GM12878 (cell line): Measurements from ENCODE around the gene SEMA3C. TPM values are rescaled to one million over a fixed set of nuclear protein-coding genes. Genes with fewer than 3 reads are reported as not detected.

Source experiments
- ATAC-seq: fragments of 200-7000 bp; cut with Tn5 transposase; 3 replicates; pipeline ENCODE4 v1.9.1; 2020; ENCODE audit warnings: mild to moderate bottlenecking, moderate library complexity
- BruUV-seq: library from RNA; stranded (reverse); fragments of 400-500 nt; replicated peaks from 2 replicates; lab custom pipeline; 2021; lab: Mats Ljungman, UMichigan
- CTCF ChIA-PET: fragments of 300-600 bp; sonication (Branson Sonifier 250); formaldehyde crosslinking; extraction: SDS; loops from one replicate; lab custom pipeline; 2021; ENCODE audit warnings: inconsistent platforms; lab: Yijun Ruan, JAX
- POLR2A ChIA-PET: fragments of 350-600 bp; formaldehyde crosslinking; extraction: SDS; loops from one replicate; lab custom pipeline; 2021; ENCODE audit warnings: inconsistent platforms; lab: Charles Lee
- RAD21 ChIA-PET: fragments of 300-600 bp; sonication (Branson Sonifier 250); formaldehyde crosslinking; loops from one replicate; lab custom pipeline; 2023; ENCODE audit warnings: antibody characterized with exemption; ENCODE audit not compliant: unreplicated experiment; lab: Charles Lee
- SMC1A ChIA-PET: fragments of 300-600 bp; sonication (Branson Sonifier 250); formaldehyde crosslinking; loops from one replicate; lab custom pipeline; 2023; ENCODE audit not compliant: unreplicated experiment, uncharacterized antibody; lab: Charles Lee
- DNase-seq: peaks from one replicate; pipeline ENCODE4 v3.0.0-alpha.2; 2011; ENCODE audit warnings: low read depth, low spot score
- FAIRE-seq: peaks from 3 replicates; lab custom pipeline; 2011; peaks lifted over from hg19 to GRCh38; lab: Jason Lieb, UNC
- H2AFZ ChIP-seq: 2 replicates; pipeline ENCODE4 v1.6.0; 2011; ENCODE audit warnings: low read depth, low read length, control low read depth; ENCODE audit not compliant: control insufficient read depth
- H3K27ac ChIP-seq: 2 replicates; pipeline ENCODE4 v1.5.1; 2011; ENCODE audit warnings: control low read depth; ENCODE audit not compliant: control insufficient read depth, insufficient read depth
- H3K27me3 ChIP-seq, 2 experiments: replicated peaks in 1 of 2; 2 replicates each; pipeline versions ENCODE4 v1.6.0 to v1.6.1; 2011; ENCODE audit warnings: low read length in 1 of 2; ENCODE audit not compliant: control insufficient read depth in 2 of 2, insufficient read depth in 2 of 2
- H3K36me3 ChIP-seq, 2 experiments: 2 replicates each; pipeline ENCODE4 v1.5.1; 2011; ENCODE audit warnings: low read length in 1 of 2; ENCODE audit not compliant: control insufficient read depth in 2 of 2, insufficient read depth in 2 of 2
- H3K4me1 ChIP-seq: 2 replicates; pipeline ENCODE4 v1.6.1; 2011; ENCODE audit warnings: mild to moderate bottlenecking, low read length, moderate library complexity, mixed read lengths; ENCODE audit not compliant: control insufficient read depth, insufficient read depth
- H3K4me2 ChIP-seq: 2 replicates; pipeline ENCODE4 v1.6.0; 2011; ENCODE audit warnings: control low read depth; ENCODE audit not compliant: control insufficient read depth, insufficient read depth
- H3K4me3 ChIP-seq: fragments of 200-600 bp; sonication (generic); 2 replicates; pipeline ENCODE4 v1.5.1; 2016
- H3K79me2 ChIP-seq: 2 replicates; pipeline ENCODE4 v1.6.0; 2011; ENCODE audit warnings: low read length; ENCODE audit not compliant: control insufficient read depth, insufficient read depth
- H3K9ac ChIP-seq: 2 replicates; pipeline ENCODE4 v1.8.0; 2011; ENCODE audit warnings: low read length, control low read depth, mixed read lengths; ENCODE audit not compliant: control insufficient read depth, insufficient read depth
- H3K9me3 ChIP-seq: replicated peaks from 3 replicates; pipeline ENCODE4 v1.5.1; 2011; ENCODE audit warnings: mild to moderate bottlenecking, low read length; ENCODE audit not compliant: control insufficient read depth, insufficient read depth
- H4K20me1 ChIP-seq: 2 replicates; pipeline ENCODE4 v1.6.0; 2011; ENCODE audit not compliant: control insufficient read depth, insufficient read depth
- ASH2L ChIP-seq: fragments of 300-600, 200-600 bp; sonication (generic); IDR thresholded peaks from 2 replicates; pipeline ENCODE4 v1.6.1; 2017; ENCODE audit warnings: low read depth, mild to moderate bottlenecking, borderline replicate concordance
- ATF7 ChIP-seq: fragments of 450-650 bp; IDR thresholded peaks from 2 replicates; pipeline ENCODE4 v1.6.1; 2016; ENCODE audit warnings: low read depth, mild to moderate bottlenecking
- BMI1 ChIP-seq: fragments of 450-650 bp; IDR thresholded peaks from 2 replicates; pipeline ENCODE4 v1.6.1; 2016; ENCODE audit warnings: mild to moderate bottlenecking, moderate library complexity, borderline replicate concordance
- CHD1 ChIP-seq: IDR thresholded peaks from 2 replicates; pipeline ENCODE4 v1.6.1; 2012; ENCODE audit warnings: low read depth, low read length, improper control_type of control experiment
- CREM ChIP-seq: IDR thresholded peaks from 2 replicates; pipeline ENCODE4 v1.6.1; 2014; ENCODE audit warnings: antibody characterized with exemption, low read depth
- GATAD2B ChIP-seq: fragments of 450-650 bp; conservative IDR thresholded peaks from 2 replicates; pipeline ENCODE4 v1.6.1; 2017; ENCODE audit warnings: low read depth, mild to moderate bottlenecking, moderate library complexity
- HCFC1 ChIP-seq: fragments of 150-350 bp; IDR thresholded peaks from 2 replicates; pipeline ENCODE4 v1.6.1; 2014; ENCODE audit warnings: low read length
- KDM1A ChIP-seq: fragments of 200-600 bp; sonication (generic); IDR thresholded peaks from 2 replicates; pipeline ENCODE4 v1.6.1; 2016; ENCODE audit warnings: borderline replicate concordance
- MTA3 ChIP-seq: IDR thresholded peaks from 2 replicates; pipeline ENCODE4 v1.6.1; 2012; ENCODE audit warnings: low read length, inconsistent platforms, borderline replicate concordance
- NR2F1 ChIP-seq: fragments of 450-650 bp; conservative IDR thresholded peaks from 2 replicates; pipeline ENCODE4 v1.6.1; 2017; ENCODE audit warnings: mild to moderate bottlenecking
- POLR2AphosphoS2 ChIP-seq: IDR thresholded peaks from 2 replicates; pipeline ENCODE4 v1.6.1; 2011; ENCODE audit warnings: low read depth, mild to moderate bottlenecking, low read length, improper control_type of control experiment, moderate library complexity
- TARDBP ChIP-seq: IDR thresholded peaks from 2 replicates; pipeline ENCODE4 v1.6.1; 2016; ENCODE audit warnings: borderline replicate concordance
- YY1 ChIP-seq: IDR thresholded peaks from 2 replicates; pipeline ENCODE4 v1.6.1; 2011; ENCODE audit warnings: low read depth, mild to moderate bottlenecking, low read length
- ZBED1 ChIP-seq: IDR thresholded peaks from 2 replicates; pipeline ENCODE4 v1.6.1; 2016; ENCODE audit warnings: borderline replicate concordance
- ZNF24 ChIP-seq: fragments of 450-650 bp; IDR thresholded peaks from 2 replicates; pipeline ENCODE4 v1.6.1; 2017; ENCODE audit warnings: antibody characterized with exemption, mild to moderate bottlenecking
- ZNF274 ChIP-seq: IDR thresholded peaks from one replicate; pipeline ENCODE4 v1.8.0; 2011; ENCODE audit not compliant: insufficient read length, insufficient read depth
- ZZZ3 ChIP-seq: IDR thresholded peaks from 2 replicates; pipeline ENCODE4 v1.6.1; 2011; ENCODE audit warnings: low read depth; ENCODE audit not compliant: control insufficient read depth, insufficient read length
- WGBS: methylation state at CpG from one replicate; pipeline ENCODE4 v1.1.6; 2016; ENCODE audit warnings: low lambda C conversion rate; ENCODE audit not compliant: insufficient replicate concordance, insufficient coverage; ENCODE audit errors: missing lambda C conversion rate; 5-methylcytosine and 5-hydroxymethylcytosine counted together
- in situ Hi-C: fragments of 300-500 bp; cut with MboI; formaldehyde crosslinking; loops from 9 replicates; pipeline ENCODE4 v1.14.3; 2018; ENCODE audit warnings: mixed read lengths
- intact Hi-C: fragments of 100-400 bp; cut with micrococcal nuclease; formaldehyde crosslinking; loops from one replicate; pipeline ENCODE4 v1.14.2; 2022; ENCODE audit not compliant: unreplicated experiment
- polyA plus RNA-seq, 11 experiments: library from polyadenylated mRNA; depleted of rRNA in 4 of 11; unstranded in 6 of 11; stranded (reverse) in 5 of 11; fragments of >200 nt; fragmentation: Nextera tagmentation in 4 of 11; fragmentation: Illumina TruSeq in 1 of 11; extraction: Ambion mirVana in 4 of 11; extraction: Trizol in 1 of 11; gene quantifications; 1 replicate in 1 of 11; 2 replicates in 10 of 11; pipeline versions ENCODE4 v1.2.1 to v1.2.3, GENCODE V29; 2011 to 2016; ENCODE audit warnings: inconsistent platforms in 2 of 11, missing spikeins in 2 of 11, low read depth in 1 of 11
- total RNA-seq, 4 experiments: library from RNA; depleted of rRNA in 3 of 4; stranded (reverse); fragments of >200 nt in 3 of 4; fragmentation: Illumina TruSeq in 1 of 4; extraction: Trizol in 1 of 4; gene quantifications; 2 replicates each; pipeline versions ENCODE4 v1.2.1 to v1.2.3, GENCODE V29; 2013 to 2021
- TF ChIP-seq, protein P1 (sequence below): fragments of 450-650 bp; IDR thresholded peaks from 2 replicates; pipeline ENCODE4 v1.6.1; 2017; ENCODE audit warnings: low read depth, mild to moderate bottlenecking, moderate library complexity
- TF ChIP-seq, protein P2 (sequence below): fragments of 450-650 bp; IDR thresholded peaks from 2 replicates; pipeline ENCODE4 v1.6.1; 2018; ENCODE audit warnings: borderline replicate concordance, mild to moderate bottlenecking; ENCODE audit not compliant: partially characterized antibody
- TF ChIP-seq, protein P3 (sequence below): fragments of 150-350 bp; IDR thresholded peaks from 2 replicates; pipeline ENCODE4 v1.6.1; 2014; ENCODE audit warnings: mild to moderate bottlenecking, low read depth, low read length

Gene SEMA3C
- total and polyA plus RNA-seq, 10 of the 15 experiments (the other 5 are each of a cell fraction or from before 2014, with no cell fraction given) = 0.01 to 0.41 (median 0.11) TPM; not detected in 6

DNA sequence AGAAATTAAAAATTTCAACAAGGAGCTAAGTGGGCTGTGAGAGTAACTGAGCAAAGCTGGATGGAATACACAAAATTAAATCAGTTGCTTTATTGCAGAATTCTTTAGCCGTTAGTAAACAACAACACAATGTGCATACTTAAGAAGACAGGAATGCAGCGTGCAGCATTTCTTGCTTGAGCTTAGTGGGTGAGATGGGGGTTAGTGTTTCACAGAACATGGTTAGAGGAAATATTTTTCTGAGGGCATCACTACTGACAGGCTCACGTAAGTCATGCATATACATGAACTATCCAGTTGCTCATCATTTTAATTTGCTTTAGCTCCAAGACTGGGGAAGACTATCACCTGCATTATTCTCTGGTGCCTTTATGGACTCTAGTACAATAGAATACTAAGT lies 199.6 kb downstream of the SEMA3C start:
- WGBS = 0% methylated on average over 3 of the region's 3 CpGs
- Histone ChIP-seq H3K36me3 (no peaks in the 10 kb centered on the region), H3K4me2 (no peak overlapping the region), H3K9ac (no peak overlapping the region), H3K4me1 (no peaks in the 10 kb centered on the region), H3K9me3 (no peaks in the 10 kb centered on the region), H3K27ac (no peak overlapping the region), H3K4me3 (no peak overlapping the region), H3K79me2 (no peaks in the 10 kb centered on the region), H3K27me3 (no peaks in the 10 kb centered on the region), H4K20me1 (no peaks in the 10 kb centered on the region), H2AFZ (no peak overlapping the region)
- POLR2A ChIA-PET = no interaction called here
- in situ Hi-C loops (no loop called here), intact Hi-C loops (no loop called here)
- FAIRE-seq = no peak
- TF ChIP-seq YY1 = no peak
- TF ChIP-seq HCFC1 = no peak
- TF ChIP-seq NR2F1 = no peak
- no peak for TF ChIP-seq BMI1
- TF ChIP-seq, protein P1, sequence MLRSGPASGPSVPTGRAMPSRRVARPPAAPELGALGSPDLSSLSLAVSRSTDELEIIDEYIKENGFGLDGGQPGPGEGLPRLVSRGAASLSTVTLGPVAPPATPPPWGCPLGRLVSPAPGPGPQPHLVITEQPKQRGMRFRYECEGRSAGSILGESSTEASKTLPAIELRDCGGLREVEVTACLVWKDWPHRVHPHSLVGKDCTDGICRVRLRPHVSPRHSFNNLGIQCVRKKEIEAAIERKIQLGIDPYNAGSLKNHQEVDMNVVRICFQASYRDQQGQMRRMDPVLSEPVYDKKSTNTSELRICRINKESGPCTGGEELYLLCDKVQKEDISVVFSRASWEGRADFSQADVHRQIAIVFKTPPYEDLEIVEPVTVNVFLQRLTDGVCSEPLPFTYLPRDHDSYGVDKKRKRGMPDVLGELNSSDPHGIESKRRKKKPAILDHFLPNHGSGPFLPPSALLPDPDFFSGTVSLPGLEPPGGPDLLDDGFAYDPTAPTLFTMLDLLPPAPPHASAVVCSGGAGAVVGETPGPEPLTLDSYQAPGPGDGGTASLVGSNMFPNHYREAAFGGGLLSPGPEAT = no peak
- TF ChIP-seq ZBED1 = no peak
- no peak for TF ChIP-seq GATAD2B
- TF ChIP-seq ASH2L = no peak
- no peak for TF ChIP-seq ZNF274
- TF ChIP-seq, protein P2, sequence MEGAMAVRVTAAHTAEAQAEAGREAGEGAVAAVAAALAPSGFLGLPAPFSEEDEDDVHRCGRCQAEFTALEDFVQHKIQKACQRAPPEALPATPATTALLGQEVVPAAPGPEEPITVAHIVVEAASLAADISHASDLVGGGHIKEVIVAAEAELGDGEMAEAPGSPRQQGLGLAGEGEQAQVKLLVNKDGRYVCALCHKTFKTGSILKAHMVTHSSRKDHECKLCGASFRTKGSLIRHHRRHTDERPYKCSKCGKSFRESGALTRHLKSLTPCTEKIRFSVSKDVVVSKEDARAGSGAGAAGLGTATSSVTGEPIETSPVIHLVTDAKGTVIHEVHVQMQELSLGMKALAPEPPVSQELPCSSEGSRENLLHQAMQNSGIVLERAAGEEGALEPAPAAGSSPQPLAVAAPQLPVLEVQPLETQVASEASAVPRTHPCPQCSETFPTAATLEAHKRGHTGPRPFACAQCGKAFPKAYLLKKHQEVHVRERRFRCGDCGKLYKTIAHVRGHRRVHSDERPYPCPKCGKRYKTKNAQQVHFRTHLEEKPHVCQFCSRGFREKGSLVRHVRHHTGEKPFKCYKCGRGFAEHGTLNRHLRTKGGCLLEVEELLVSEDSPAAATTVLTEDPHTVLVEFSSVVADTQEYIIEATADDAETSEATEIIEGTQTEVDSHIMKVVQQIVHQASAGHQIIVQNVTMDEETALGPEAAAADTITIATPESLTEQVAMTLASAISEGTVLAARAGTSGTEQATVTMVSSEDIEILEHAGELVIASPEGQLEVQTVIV = no peak
- no peak for TF ChIP-seq ZZZ3
- TF ChIP-seq ZNF24 = no peak
- TF ChIP-seq MTA3 = no peak
- no peak for TF ChIP-seq CREM
- no peak for TF ChIP-seq ATF7
- TF ChIP-seq, protein P3, sequence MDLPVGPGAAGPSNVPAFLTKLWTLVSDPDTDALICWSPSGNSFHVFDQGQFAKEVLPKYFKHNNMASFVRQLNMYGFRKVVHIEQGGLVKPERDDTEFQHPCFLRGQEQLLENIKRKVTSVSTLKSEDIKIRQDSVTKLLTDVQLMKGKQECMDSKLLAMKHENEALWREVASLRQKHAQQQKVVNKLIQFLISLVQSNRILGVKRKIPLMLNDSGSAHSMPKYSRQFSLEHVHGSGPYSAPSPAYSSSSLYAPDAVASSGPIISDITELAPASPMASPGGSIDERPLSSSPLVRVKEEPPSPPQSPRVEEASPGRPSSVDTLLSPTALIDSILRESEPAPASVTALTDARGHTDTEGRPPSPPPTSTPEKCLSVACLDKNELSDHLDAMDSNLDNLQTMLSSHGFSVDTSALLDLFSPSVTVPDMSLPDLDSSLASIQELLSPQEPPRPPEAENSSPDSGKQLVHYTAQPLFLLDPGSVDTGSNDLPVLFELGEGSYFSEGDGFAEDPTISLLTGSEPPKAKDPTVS = no peak
- no peak for TF ChIP-seq POLR2AphosphoS2
- TF ChIP-seq CHD1 = no peak
- no peak for TF ChIP-seq TARDBP
- TF ChIP-seq KDM1A = no peak
- RAD21 ChIA-PET = no interaction called here
- no TSS peak for BruUV-seq
- CTCF ChIA-PET = no interaction called here
- no peak for DNase-seq
- SMC1A ChIA-PET = no interaction called here
- ATAC-seq = no peak
